Renal pelvis (tissue), 4 donors: ENCODE results near the gene RAD51B. TPM values are rescaled to one million over a fixed set of nuclear protein-coding genes. Genes with fewer than 3 reads are reported as not detected.
"Not testable (repeated sequence)": the region's sequence is repeated elsewhere in the genome, so short reads cannot be mapped to it uniquely, and the experiment has no call there.

Source experiments
- DNase-seq: peaks from one replicate; pipeline ENCODE4 v3.0.0-alpha.2; 2013
- polyA plus RNA-seq, 3 donors: library from polyadenylated mRNA; unstranded; fragments of 120-200 nt; gene quantifications; one replicate each; pipeline ENCODE4 v1.2.1, GENCODE V29; 2013; ENCODE audit not compliant: insufficient read length in 3 of 3

RAD51B gene
- polyA plus RNA-seq, 3 donors, result 9.8 to 11.0 (median 9.8) TPM

GRCh38 chr14:68203871-68204270, 384.3 kb downstream of the RAD51B start:
- DNase-seq, result no peak

GRCh38 chr14:68208218-68208617, 388.6 kb downstream of the RAD51B start:
- DNase-seq, result no peak

GRCh38 chr14:68208626-68209317, 389.2 kb downstream of the RAD51B start:
- no peak for DNase-seq

GRCh38 chr14:68210729-68211299, 391.2 kb downstream of the RAD51B start:
- DNase-seq, result no peak

- DNase-seq, result no peak
These were observed 391.8 kb downstream of the RAD51B start for GRCh38 chr14:68211421-68211820.

GRCh38 chr14:68211886-68212285, 392.3 kb downstream of the RAD51B start:
- DNase-seq, result no peak

- DNase-seq, result no peak
These were observed 392.8 kb downstream of the RAD51B start for GRCh38 chr14:68212361-68212760.

- no peak for DNase-seq
These were observed 394.9 kb downstream of the RAD51B start for GRCh38 chr14:68214431-68214830.

- no peak for DNase-seq
These were observed 396.1 kb downstream of the RAD51B start for GRCh38 chr14:68215629-68216028.

- DNase-seq, result no peak
These were observed 396.5 kb downstream of the RAD51B start for GRCh38 chr14:68216079-68216478.

GRCh38 chr14:68216957-68217356, 397.4 kb downstream of the RAD51B start:
- no peak for DNase-seq

- DNase-seq, result no peak
These were observed 398.3 kb downstream of the RAD51B start for GRCh38 chr14:68217791-68218340.

- no peak for DNase-seq
These were observed 399.8 kb downstream of the RAD51B start for GRCh38 chr14:68219407-68219806.

- DNase-seq, result not testable (repeated sequence)
These were observed 401.5 kb downstream of the RAD51B start for GRCh38 chr14:68221046-68221445.

GRCh38 chr14:68222154-68222553, 402.6 kb downstream of the RAD51B start:
- no peak for DNase-seq

GRCh38 chr14:68222726-68223125, 403.1 kb downstream of the RAD51B start:
- no peak for DNase-seq

- DNase-seq, result no peak
These were observed 404.1 kb downstream of the RAD51B start for GRCh38 chr14:68223631-68224030.

GRCh38 chr14:68225321-68225720, 405.7 kb downstream of the RAD51B start:
- DNase-seq, result no peak

GRCh38 chr14:68226523-68226922, 406.9 kb downstream of the RAD51B start:
- DNase-seq, result no peak

- no peak for DNase-seq
These were observed 409.1 kb downstream of the RAD51B start for GRCh38 chr14:68228656-68229055.

- DNase-seq, result no peak
These were observed 410.0 kb downstream of the RAD51B start for GRCh38 chr14:68229423-68230100.

GRCh38 chr14:68230202-68230949, 410.8 kb downstream of the RAD51B start:
- no peak for DNase-seq
